M059J (cell line): Measurements from ENCODE around the gene AKAP9. TPM values are rescaled to one million over a fixed set of nuclear protein-coding genes. Genes with fewer than 3 reads are reported as not detected.
"Not testable (repeated sequence)": the region's sequence is repeated elsewhere in the genome, so short reads cannot be mapped to it uniquely, and the experiment has no call there.

Experiments used
- DNase-seq: peaks from one replicate; pipeline ENCODE4 v3.0.0-alpha.2; 2012; ENCODE audit warnings: low read depth
- total RNA-seq: library from RNA; depleted of rRNA; stranded (reverse); fragments of >200 nt; shearing (Covaris generic); gene quantifications from 2 replicates; pipeline ENCODE4 v1.2.3, GENCODE V29; 2014; rRNA removed

The AKAP9 gene
- 8.0 and 18.0 TPM in 2 replicates for total RNA-seq

GRCh38 chr7:91940572-91941341 is at the start of gene AKAP9:
AKAP9 (plus strand) TSS chr7:91940862; CDS start chr7:91941100, 238 bp downstream.
- peak; percentile 86 for DNase-seq

GRCh38 chr7:91892099-91892705 is 48.5 kb upstream of the AKAP9 start:
- peak; percentile 35 for DNase-seq

GRCh38 chr7:91892821-91893340 is 47.8 kb upstream of the AKAP9 start:
- DNase-seq: peak; percentile 81

GRCh38 chr7:91893699-91894098 is 47.0 kb upstream of the AKAP9 start:
- not testable (repeated sequence) for DNase-seq

GRCh38 chr7:91894781-91895480 is 45.7 kb upstream of the AKAP9 start:
- DNase-seq: peak; percentile 19

GRCh38 chr7:91898240-91898992 is 42.2 kb upstream of the AKAP9 start:
- no peak for DNase-seq

- DNase-seq: no peak
These were observed 41.1 kb upstream of the AKAP9 start for GRCh38 chr7:91899563-91899962.

- no peak for DNase-seq
These were observed 30.5 kb upstream of the AKAP9 start for GRCh38 chr7:91910171-91910570.

GRCh38 chr7:91911121-91911520 is 29.5 kb upstream of the AKAP9 start:
- no peak for DNase-seq

GRCh38 chr7:91912494-91912893 is 28.2 kb upstream of the AKAP9 start:
- DNase-seq: peak; percentile 66

GRCh38 chr7:91913612-91914011 is 27.1 kb upstream of the AKAP9 start:
- peak; percentile 52 for DNase-seq

GRCh38 chr7:91915401-91916050 is 25.1 kb upstream of the AKAP9 start:
- peak; percentile 69 for DNase-seq

- no peak for DNase-seq
These were observed 24.6 kb upstream of the AKAP9 start for GRCh38 chr7:91916051-91916440.

- peak; percentile 10 for DNase-seq
These were observed 22.3 kb upstream of the AKAP9 start for GRCh38 chr7:91918356-91918755.

- DNase-seq: peak; percentile 40
These were observed 17.8 kb upstream of the AKAP9 start for GRCh38 chr7:91922857-91923256.

GRCh38 chr7:91927912-91928311 is 12.8 kb upstream of the AKAP9 start:
- DNase-seq: no peak

GRCh38 chr7:91929463-91929862 is 11.2 kb upstream of the AKAP9 start:
- DNase-seq: peak; percentile 44

- peak; percentile 61 for DNase-seq
These were observed 491 bp upstream of the AKAP9 start for GRCh38 chr7:91940171-91940570.

- DNase-seq: peak; percentile 45
These were observed 788 bp downstream of the AKAP9 start for GRCh38 chr7:91941450-91941849.

- no peak for DNase-seq
These were observed 1.6 kb downstream of the AKAP9 start for GRCh38 chr7:91942312-91942711.

GRCh38 chr7:91944970-91945369 is 4.3 kb downstream of the AKAP9 start:
- not testable (repeated sequence) for DNase-seq
